ENCODE measurements around the gene RNASE4. TPM values are rescaled to one million over a fixed set of nuclear protein-coding genes. Genes with fewer than 3 reads are reported as not detected.

RNASE4 gene
- polyA plus RNA-seq, 1 of the 3 experiments (the other 2 are of a cell fraction), result 11.6 TPM

GRCh38 chr14:20743556-20743955 is 59.2 kb downstream of the RNASE4 start (continued):
- TF ChIP-seq USF2 (IDR thresholded peaks at IDR 0.05; ENCODE audit: borderline replicate concordance, low read depth, low read length), result no peak
- no peak for TF ChIP-seq FOXM1 (IDR thresholded peaks at IDR 0.05; ENCODE audit: low read depth)
- no peak for TF ChIP-seq CHD2 (IDR thresholded peaks at IDR 0.05; ENCODE audit: low read length, partially characterized antibody)
- TF ChIP-seq MAX (IDR thresholded peaks at IDR 0.05; ENCODE audit: low read depth), result no peak
- no peak for TF ChIP-seq IRF3 (IDR thresholded peaks at IDR 0.05; ENCODE audit: low read depth, low read length)

GRCh38 chr14:20745571-20746358 is 61.4 kb downstream of the RNASE4 start, which contains the start of gene EDDM3A:
Gene EDDM3A (plus strand): TSS chr14:20745887. CDS start chr14:20747581, 1,694 bp downstream.
- Histone ChIP-seq H3K36me3 (replicated peaks in 1 of 2; ENCODE audit: control insufficient read depth in 1 of 2, insufficient read depth in 2 of 2, low read length in 1 of 2) (no peaks in the 10 kb centered on the region), H3K79me2 (ENCODE audit: insufficient read depth) (no peaks in the 10 kb centered on the region), H3K9ac (no peak within 1 kb of the TSS), H3K27ac (ENCODE audit: low read depth in 2 of 2, low read length in 1 of 2) (no peak within 1 kb of the TSS), H3K4me1 (ENCODE audit: control insufficient read depth in 1 of 2, insufficient read depth in 2 of 2, low read depth in 1 of 2, low read length in 1 of 2) (no peaks in the 10 kb centered on the region), H3F3A (replicated peaks; ENCODE audit: insufficient read depth) (no peaks in the 10 kb centered on the region), H3K9me3 (no peaks in the 10 kb centered on the region), H3K4me2 (no peak within 1 kb of the TSS), H2AFZ (ENCODE audit: low read depth) (no peak within 1 kb of the TSS), H4K20me1 (ENCODE audit: insufficient read depth) (no peaks in the 10 kb centered on the region), H3K27me3 (ENCODE audit: insufficient read depth) (no peaks in the 10 kb centered on the region; the same call in 1 of the 2 replicates), H3K4me3 (ENCODE audit: low read depth in 2 of 2, low read length in 1 of 2) (no peak within 1 kb of the TSS), H3K9me2 (no peaks in the 10 kb centered on the region)
- ChIA-PET CTCF (interaction anchor here (1.4 kb wide), 1 partner anchor 55 kb away, joined by 3 read pairs; no protein-coding TSS in a partner anchor), POLR2A (no interaction called here)
- TF ChIP-seq RAD21 (IDR thresholded peaks at IDR 0.05; ENCODE audit: low read length) (no peak), MXI1 (IDR thresholded peaks at IDR 0.05; ENCODE audit: low read depth, low read length) (no peak), CTCF (IDR thresholded peaks at IDR 0.05) (no peak), ELF1 (IDR thresholded peaks at IDR 0.05) (no peak), USF2 (IDR thresholded peaks at IDR 0.05; ENCODE audit: borderline replicate concordance, low read depth, low read length) (no peak), REST (IDR thresholded peaks at IDR 0.05; ENCODE audit: low read depth, low read length) (no peak), TAF1 (IDR thresholded peaks at IDR 0.05; ENCODE audit: borderline replicate concordance, low read depth, low read length) (no peak), RCOR1 (IDR thresholded peaks at IDR 0.05; ENCODE audit: low read length) (no peak), TCF12 (IDR thresholded peaks at IDR 0.05) (no peak), SIN3A (IDR thresholded peaks at IDR 0.05; ENCODE audit: borderline replicate concordance, low read depth, low read length) (no peak), EZH2phosphoT487 (IDR thresholded peaks at IDR 0.05; ENCODE audit: borderline replicate concordance, low read depth) (no peak), NRF1 (IDR thresholded peaks at IDR 0.05; ENCODE audit: low read depth, low read length) (no peak)
- 25% methylated on average over 6 of the region's 6 CpGs for WGBS (ENCODE audit: low lambda C conversion rate)
- DNase-seq, result no peak
